Activated naive CD4-positive, alpha-beta T cell treated with anti-CD3 and anti-CD28 coated beads, Interleukin-2, amount 50 U/mL, for 72 hours (primary cell): ENCODE results near the gene DDX25. TPM values are rescaled to one million over a fixed set of nuclear protein-coding genes. Genes with fewer than 3 reads are reported as not detected.

Experiments used
- ATAC-seq, 2 donors: fragments of 150-1000 bp; cut with Tn5 transposase; 2 replicates each; pipeline ENCODE4 v1.10.0; 2021; ENCODE audit warnings: mild to moderate bottlenecking in 2 of 2, moderate library complexity in 2 of 2
- DNase-seq, 2 donors: peaks; one replicate each; pipeline ENCODE4 v3.0.0; 2021 to 2022; ENCODE audit warnings: low spot score in 2 of 2
- H3K27ac Mint-ChIP-seq, 2 donors: one replicate each; pipeline ENCODE4 v1.8.0; 2022; ENCODE audit warnings: mild to moderate bottlenecking in 2 of 2, mixed read lengths in 2 of 2
- H3K36me3 Mint-ChIP-seq, 2 donors: one replicate each; pipeline ENCODE4 v1.8.0; 2022; ENCODE audit warnings: mixed read lengths in 2 of 2
- H3K9me3 Mint-ChIP-seq, 2 donors: one replicate each; pipeline ENCODE4 v1.8.0; 2022; ENCODE audit warnings: mixed read lengths in 2 of 2
- total RNA-seq, 2 donors: library from RNA; stranded (reverse); gene quantifications; one replicate each; pipeline ENCODE4 v1.2.3, GENCODE V29; 2022

Gene DDX25
- total RNA-seq, 2 donors from 2014 or later: 4.2 TPM; not detected in 1

DNA sequence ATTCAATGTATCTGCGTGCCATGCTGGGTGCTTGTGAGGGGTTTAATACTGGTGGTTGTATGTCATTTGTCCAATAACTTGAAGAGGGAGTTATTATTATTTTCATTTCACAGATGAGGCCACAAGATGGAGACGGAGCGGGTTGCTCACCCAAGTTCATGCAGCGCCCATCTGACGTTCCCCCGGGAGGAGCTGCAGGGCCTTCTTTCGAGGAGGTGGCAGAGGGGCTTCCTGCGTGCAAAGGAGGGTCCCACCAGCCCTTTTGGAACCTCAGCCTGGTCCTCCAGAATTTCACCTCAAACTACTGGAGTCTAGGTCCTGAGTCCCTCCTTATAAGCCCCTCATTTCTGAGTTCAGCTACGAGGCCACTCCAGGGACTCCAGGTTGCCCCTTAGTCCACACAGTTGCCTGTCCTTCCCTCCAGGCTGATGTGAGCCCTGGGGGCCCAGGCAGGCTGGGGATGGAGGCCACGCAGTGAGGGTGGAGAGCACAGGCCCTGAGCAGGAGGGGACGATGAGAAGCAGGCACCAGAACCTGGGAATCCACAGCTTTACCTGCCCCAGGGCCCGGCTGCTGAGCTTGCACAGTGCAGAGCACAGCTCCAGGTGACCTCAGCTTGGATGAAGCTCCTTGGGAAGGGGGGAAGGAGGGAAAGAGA, 38.6 kb downstream of the DDX25 start:
- peaks cover 0 to 5% of the 10 kb centered on the region in 2 donors for H3K9me3 Mint-ChIP-seq
- H3K36me3 Mint-ChIP-seq: no peaks in the 10 kb centered on the region
- ATAC-seq (no peak), DNase-seq (peak in 1 of 2 donors; percentile 42)
- no peak overlapping the region for H3K27ac Mint-ChIP-seq

DNA sequence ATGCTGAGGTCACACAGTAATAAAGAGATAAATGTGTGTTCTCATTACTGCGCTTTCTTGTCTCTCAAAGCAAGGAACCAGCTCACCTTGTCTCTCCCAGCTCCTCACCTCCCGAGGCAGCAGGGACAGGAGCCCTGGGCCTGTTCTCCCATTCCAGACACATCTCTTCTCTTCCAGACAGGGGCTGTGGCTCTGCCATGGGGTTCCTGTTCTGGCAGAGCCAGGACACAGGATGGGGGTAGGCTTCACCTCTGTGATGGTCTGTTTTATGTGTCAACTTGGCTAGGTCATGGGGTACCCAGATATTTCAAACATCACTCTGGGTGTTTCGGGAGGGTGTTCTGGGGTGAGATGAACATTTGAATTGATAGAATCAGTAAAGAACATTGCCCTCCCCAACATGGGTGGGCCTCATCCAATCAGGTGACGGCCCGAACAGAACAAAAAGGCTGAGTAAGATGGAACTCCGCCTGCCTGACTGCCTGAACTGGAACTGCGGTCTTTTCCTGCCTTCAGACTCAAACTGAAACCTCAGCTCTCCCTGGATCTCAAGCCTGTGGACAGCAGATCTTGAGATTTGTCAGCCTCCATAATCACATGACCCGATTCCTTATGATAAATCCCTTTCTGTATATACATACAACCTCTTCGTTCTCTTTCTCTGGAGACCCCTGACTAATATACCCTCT, 39.5 kb downstream of the DDX25 start:
- no peak for DNase-seq
- H3K36me3 Mint-ChIP-seq: no peaks in the 10 kb centered on the region
- ATAC-seq: no peak
- peaks cover 0 to 2% of the 10 kb centered on the region in 2 donors for H3K9me3 Mint-ChIP-seq
- peak overlapping the region in 1 of 2 donors; percentile 56 for H3K27ac Mint-ChIP-seq

DNA sequence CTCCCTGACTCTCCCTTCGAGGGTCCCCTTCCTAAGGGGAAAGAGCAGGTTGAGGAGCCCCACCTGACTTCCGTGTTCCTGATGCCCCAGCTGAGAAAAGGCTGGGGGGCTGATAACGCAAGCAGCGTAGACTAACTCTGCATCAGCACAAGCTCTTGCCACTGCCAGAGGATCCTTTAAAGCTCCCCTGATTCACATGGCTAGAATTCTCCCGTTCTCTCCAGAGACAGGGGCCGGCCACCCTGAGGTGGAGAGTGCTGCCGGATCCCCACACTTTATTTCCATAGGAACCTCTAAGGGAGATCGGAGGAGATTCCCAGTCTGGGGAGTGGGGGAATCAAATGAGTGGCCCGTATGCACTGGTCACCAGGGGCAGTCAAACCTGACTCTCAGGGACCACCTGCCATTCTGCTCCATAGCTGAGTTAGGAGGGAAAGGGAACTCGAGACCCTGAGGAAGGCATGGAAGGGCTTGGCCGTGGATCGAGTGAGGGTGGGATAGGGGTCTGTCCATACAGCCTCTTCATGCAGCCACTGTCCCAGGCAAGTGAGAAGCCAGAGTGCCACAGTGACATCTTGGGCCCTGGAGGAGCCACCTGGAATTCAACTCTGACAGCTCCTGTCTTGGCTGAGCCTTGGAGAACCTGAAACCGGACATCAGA, 40.2 kb downstream of the DDX25 start:
- H3K36me3 Mint-ChIP-seq: no peaks in the 10 kb centered on the region
- peak overlapping the region in 1 of 2 donors; percentile 56 for H3K27ac Mint-ChIP-seq
- DNase-seq: peak in 1 of 2 donors; percentile 30
- H3K9me3 Mint-ChIP-seq: no peaks in the 10 kb centered on the region
- no peak for ATAC-seq

DNA sequence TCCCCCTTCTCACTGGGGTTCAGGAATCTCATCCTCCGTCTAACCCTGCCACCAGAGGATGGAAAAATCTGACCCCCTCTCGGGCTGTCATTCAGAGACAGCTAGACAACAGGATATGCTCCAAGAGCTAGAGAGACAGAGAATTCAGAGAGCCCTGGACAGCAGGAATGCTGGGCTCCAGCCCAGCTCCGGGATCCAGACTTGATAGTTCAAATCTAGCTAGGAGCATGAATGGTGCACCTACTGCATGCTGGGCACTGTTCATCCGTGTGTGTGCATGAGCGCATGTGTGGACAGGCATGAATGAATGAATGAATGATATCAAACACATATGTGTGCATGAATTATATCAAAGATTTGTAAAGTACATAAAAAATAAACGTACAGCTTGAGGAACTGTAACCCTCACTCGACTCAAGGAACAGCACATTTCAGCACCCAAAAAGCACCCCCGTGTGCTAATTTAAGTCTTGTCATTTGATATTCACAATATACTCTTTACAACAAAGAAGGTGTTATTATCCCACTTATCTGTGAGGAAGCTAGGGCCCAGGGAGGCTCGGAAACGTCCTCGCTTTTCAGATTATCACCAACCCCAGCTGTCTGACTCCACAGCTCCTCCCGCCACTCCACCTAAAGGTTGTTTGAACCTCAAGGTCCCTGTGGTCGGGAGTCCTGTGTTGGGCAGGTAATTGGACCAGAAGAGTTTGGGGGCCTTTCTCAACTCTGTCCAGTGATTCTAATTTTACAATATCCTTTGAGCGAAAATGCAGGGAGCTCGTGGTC, 40.9 kb downstream of the DDX25 start:
- Mint-ChIP-seq H3K36me3 (no peaks in the 10 kb centered on the region), H3K9me3 (no peaks in the 10 kb centered on the region), H3K27ac (no peak overlapping the region)
- ATAC-seq (no peak), DNase-seq (peak in 1 of 2 donors; percentile 14)

DNA sequence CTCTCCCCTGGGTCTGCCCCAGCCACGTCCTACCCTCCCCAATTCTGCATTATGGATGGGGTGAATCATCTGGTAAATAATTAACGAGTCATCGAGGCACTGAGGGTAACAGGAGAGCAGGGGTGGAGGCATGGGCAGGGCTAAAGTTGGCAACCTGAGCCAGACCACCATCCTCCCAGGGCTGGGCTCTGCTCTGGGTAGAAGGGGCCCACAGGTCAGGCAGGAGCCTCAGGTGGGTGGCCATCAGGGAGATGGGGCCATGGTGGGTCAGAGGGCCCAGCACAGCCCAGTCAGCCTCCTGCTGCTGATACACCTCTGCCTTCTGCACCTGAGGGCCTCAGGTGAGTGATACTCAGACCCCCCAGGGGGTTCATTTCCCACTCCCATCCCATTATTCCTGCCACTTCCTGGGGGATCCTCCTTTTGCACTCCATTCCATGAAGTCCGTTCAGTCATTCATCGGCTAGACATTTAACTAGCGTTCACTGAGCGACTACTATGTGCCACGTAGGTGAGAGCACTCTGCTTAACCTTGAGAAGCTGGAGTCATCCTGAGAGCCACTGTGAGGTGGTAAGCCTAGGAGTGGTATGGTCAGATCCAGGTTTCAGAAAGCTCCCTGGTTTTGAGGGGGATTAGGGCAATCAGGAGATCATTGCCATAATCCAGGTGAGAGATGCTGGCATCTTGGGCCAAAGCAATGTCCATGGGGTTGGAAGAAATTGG, 41.7 kb downstream of the DDX25 start, which contains the start of gene VSIG10L2:
Gene VSIG10L2 (plus strand): TSS at position 248 of the 724 bp plus-strand sequence. CDS start 12 bp downstream, at position 260.
- Mint-ChIP-seq H3K9me3 (no peaks in the 10 kb centered on the region), H3K36me3 (no peaks in the 10 kb centered on the region), H3K27ac (no peak within 1 kb of the TSS)
- ATAC-seq: no peak
- peak in 1 of 2 donors; percentile 39 for DNase-seq

DNA sequence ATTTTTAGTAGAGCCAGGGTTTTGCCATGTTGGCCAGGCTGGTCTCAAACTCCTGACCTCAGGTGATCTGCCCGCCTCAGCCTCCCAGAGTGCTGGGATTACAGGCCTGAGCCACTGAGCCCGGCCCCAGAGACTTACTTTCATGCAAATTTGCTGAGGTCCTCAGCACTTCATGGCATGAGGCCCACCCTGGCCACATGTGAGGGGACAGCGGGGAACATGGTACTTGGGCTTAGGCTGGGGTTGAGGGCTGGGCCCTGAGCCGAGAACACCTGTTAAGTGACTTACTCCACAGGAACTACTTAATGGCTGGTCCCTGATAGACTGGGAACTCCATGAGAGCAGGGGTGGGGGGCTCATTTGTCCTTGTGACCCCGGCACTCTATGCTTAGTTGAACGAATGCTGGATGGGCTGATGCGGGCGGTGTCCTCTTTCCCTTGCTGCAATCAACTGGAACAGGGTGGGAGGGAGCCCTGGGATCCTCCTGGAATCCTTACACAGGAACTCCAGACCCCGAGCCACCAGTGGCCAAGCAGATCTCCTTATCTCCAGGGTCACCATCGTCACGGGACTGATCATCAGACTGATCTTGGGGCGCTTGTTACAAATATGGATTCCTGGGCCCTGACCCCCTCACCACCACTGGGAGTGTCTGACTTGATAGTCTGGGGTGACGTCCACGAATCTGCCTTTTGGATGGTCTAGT, 42.6 kb downstream of the DDX25 start:
- no peak overlapping the region for H3K27ac Mint-ChIP-seq
- DNase-seq (peak in 1 of 2 donors; percentile 46), ATAC-seq (no peak)
- H3K36me3 Mint-ChIP-seq: no peaks in the 10 kb centered on the region
- H3K9me3 Mint-ChIP-seq: no peaks in the 10 kb centered on the region

DNA sequence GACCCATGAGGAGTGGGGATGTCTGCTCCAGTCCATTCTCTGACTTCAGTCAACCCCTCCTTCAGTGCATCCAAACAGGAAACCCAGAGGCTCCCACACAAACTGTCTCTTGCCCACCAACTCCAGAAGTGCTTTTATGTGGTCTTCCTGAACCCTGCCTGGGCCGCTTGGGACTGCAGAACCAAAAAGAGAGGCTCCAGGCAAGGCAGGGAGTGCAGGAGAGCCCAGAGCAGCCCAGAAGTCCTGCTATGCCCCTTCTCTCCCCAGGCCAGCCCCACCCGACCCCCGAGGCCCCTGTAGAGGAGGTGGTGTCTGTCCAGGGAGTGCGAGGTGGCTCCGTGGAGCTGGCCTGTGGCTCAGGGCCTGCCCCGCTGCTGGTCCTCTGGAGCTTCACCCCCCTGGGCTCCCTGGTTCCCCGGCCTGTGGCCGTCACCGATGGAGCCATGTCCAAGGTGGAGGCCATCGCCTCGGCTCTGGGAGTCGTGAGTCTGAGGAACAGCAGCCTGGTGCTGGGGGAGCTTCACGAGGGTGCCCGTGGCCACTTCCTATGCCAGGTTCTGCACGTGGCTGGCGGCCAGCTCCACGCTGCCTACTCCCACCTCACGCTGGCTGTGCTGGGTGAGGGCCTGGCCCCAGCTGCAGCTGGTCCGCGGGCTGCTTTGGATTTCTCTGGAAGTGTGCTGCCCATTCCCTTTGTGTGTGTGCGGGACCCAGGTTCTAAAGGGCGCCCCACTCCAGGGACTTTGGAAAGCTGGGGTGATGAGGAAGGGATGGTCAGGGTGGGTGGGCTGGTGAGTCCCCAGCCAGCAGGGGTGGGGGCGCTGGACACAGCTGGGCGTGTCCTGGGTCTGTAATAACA, 43.3 kb downstream of the DDX25 start:
- peak overlapping the region in 1 of 2 donors; percentile 24 for H3K27ac Mint-ChIP-seq
- no peaks in the 10 kb centered on the region for H3K36me3 Mint-ChIP-seq
- ATAC-seq (no peak), DNase-seq (peak in 1 of 2 donors; percentile 43)
- H3K9me3 Mint-ChIP-seq: no peaks in the 10 kb centered on the region

DNA sequence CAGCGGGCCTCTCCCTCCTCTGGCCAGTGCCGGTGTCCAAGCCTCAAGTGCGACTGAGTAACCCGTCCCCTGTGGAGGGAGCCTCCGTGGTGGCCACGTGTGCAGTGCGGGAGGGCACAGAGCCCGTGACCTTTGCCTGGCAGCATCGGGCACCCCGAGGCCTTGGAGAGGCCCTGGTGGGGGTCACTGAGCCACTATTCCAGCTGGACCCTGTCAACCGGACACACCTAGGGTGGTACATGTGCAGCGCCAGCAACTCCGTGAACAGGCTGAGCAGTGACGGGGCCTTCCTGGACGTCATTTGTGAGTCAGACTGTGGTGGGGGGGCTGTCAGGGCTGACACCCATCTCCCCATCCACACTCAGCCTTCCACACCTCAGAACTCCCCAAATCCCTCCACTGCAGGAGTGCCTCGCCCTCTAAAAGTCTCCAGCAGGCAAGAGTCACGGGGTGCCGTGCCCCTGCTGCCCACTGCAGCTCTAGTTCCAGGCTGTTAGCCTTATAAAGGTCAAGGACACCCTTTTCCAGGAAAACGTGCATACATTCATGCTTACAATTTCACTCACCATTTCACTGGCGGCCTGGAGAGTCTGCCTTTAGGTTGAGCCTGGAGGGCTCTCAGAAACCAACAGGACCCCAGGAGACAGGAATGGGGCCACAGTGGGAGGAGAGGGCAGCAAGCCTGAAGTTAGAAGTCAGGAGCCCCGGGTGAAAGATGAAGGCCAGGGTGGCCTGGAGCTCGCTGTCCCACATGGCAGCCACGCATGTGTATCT, 44.2 kb downstream of the DDX25 start:
- no peak for ATAC-seq
- Mint-ChIP-seq H3K36me3 (no peaks in the 10 kb centered on the region), H3K27ac (no peak overlapping the region)

DNA sequence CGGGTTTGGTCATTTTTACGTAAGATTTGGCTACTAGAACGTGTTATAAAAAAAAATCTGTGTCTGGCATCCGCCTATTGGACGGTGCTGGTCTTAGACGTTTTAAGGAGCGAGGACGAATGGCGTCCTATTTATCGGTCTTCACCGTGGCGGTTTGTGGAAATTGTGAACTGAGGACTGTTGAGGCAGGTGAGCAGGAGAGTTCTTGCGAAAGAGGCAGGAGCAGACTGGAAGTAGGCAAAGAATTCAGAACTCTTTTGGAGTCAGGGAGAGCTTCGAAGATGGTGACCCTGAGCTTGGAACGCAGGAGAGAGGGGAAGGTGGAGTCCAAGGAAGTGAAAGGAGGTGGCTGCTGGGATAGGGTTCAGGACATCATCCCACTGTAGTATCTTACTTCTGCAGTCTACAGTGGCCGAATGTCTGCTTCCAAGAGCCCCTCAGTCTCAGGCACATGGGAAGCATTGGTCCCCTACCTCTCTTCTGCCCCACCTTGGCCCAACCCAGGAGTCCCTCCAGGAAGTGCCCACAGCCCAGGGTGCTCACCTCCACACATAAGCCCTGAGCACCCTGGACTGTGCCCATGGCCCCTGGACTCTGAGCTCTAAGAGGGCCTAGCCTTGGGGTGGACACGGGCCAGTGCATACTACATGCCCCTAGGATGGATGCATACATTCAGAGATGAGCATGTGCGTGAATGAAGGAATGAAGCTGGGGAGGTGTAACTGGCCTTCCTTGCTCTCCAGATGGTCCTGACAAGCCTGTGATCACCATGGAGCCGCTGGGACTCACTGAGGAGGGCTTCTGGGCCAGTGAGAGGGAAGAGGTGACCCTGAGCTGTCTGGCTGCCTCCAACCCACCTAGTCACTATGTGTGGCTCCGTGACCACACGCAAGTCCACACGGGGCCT, 45.2 kb downstream of the DDX25 start:
- peak in 1 of 2 donors; percentile 33 for DNase-seq
- Mint-ChIP-seq H3K27ac (no peak overlapping the region), H3K36me3 (no peaks in the 10 kb centered on the region), H3K9me3 (no peaks in the 10 kb centered on the region)
- ATAC-seq: no peak

More for the DNA sequence above, 44.2 kb downstream of the DDX25 start:
- DNase-seq: peak in 1 of 2 donors; percentile 33
- H3K9me3 Mint-ChIP-seq: no peaks in the 10 kb centered on the region

DNA sequence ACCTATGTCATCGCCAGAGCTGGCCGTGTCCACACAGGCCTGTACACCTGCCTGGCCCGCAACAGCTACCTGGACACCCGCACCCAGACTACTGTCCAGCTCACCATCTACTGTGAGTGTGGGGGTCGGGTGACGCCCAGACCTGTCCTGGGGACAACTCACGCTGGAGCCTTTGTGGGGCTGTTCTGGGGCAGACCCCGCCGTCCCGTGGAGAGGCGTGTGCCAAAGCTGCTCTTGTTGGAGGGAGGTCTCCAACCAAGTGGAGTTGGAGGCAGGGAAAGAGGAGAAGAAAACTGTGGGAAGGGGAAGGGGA, 45.8 kb downstream of the DDX25 start:
- peak in 1 of 2 donors; percentile 26 for DNase-seq
- no peaks in the 10 kb centered on the region for H3K9me3 Mint-ChIP-seq
- no peak overlapping the region for H3K27ac Mint-ChIP-seq
- no peak for ATAC-seq
- H3K36me3 Mint-ChIP-seq: no peaks in the 10 kb centered on the region

DNA sequence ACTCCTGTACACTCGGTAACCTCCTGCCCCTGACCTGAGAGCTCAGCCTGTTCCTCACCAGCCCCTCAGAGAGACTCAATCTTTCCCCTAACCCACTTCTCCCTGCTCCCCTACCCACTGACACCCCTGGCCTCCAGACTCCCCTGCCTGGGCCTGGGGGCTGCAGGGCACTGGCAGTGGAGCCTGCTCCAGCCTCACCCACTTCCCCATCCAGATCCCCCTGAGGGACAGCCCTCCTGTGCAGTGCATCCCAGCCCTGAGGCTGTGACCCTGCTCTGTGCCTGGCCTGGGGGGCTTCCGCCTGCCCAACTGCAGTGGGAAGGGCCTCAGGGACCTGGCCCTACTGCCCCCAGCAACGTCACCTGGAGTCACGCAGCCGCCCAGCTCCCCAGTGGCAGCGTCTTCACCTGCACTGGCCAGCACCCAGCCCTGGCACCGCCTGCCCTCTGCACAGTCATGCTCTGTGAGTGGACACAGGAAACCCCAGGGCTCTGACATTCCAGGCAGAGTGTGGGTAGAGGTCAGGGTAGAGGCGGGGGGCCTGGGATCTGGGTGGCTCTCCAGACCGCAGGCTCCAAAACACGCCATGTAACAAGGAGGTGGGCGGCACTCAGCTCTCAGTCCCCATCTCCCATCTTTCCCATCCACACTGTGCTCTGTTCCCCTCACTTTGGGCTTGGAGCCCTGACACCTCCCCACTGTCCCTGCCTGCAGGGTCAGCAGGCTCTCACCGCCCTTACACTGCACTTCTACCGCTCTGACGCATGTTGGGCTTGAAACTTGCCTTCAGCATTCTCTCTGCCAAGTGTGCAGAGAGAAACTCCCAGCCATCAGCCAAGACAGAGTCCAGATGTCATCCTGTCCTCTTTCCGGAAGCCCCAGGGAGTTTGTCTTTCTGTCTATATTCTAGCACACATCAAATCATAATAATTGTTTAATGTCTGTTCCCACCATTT, 46.7 kb downstream of the DDX25 start:
- no peak for ATAC-seq
- peak in 1 of 2 donors; percentile 44 for DNase-seq
- Mint-ChIP-seq H3K9me3 (no peaks in the 10 kb centered on the region), H3K27ac (peak overlapping the region in 1 of 2 donors; percentile 25), H3K36me3 (no peaks in the 10 kb centered on the region)

DNA sequence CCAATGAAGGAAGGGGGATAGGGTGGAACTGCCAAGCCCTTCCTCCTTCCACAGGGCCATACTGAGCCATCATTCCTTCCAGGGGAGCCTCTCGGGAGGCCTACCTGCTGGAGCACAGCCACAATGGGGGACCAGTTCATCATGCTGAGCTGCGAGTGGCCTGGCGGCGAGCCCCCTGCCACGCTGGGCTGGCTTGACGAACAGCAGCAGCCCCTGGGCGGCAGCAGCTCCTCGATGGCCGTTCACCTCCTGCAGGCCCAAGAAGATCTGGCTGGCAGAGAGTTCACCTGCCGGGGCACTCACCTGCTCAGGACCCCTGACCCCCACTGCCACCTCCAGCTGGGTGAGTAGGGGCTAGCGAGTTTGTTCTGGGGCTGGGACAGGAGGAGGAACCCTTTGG, 47.4 kb downstream of the DDX25 start:
- no peaks in the 10 kb centered on the region for H3K36me3 Mint-ChIP-seq
- peak overlapping the region; percentile 24 to 25 for H3K27ac Mint-ChIP-seq
- DNase-seq (peak in 1 of 2 donors; percentile 43), ATAC-seq (no peak)
- no peaks in the 10 kb centered on the region for H3K9me3 Mint-ChIP-seq
